RPMI7951 (cell line): ENCODE results near the gene CD93. TPM values are rescaled to one million over a fixed set of nuclear protein-coding genes. Genes with fewer than 3 reads are reported as not detected.

ENCODE experiments used
- DNase-seq: peaks from one replicate; pipeline ENCODE4 v3.0.0-alpha.2; 2012; ENCODE audit warnings: low read depth
- total RNA-seq: library from RNA; depleted of rRNA; stranded (reverse); fragments of >200 nt; shearing (Covaris generic); gene quantifications from 2 replicates; pipeline ENCODE4 v1.2.3, GENCODE V29; 2014

The CD93 gene
- total RNA-seq, 1 experiment from 2014 or later: under 0.01 TPM

GRCh38 chr20:23120936-23121750 lies 35.0 kb upstream of the CD93 start:
- DNase-seq: no peak

GRCh38 chr20:23120261-23120660 lies 34.1 kb upstream of the CD93 start:
- DNase-seq: no peak

GRCh38 chr20:23119456-23120216 lies 33.5 kb upstream of the CD93 start:
- no peak for DNase-seq

GRCh38 chr20:23118766-23119165 lies 32.6 kb upstream of the CD93 start:
- peak; percentile 25 for DNase-seq

GRCh38 chr20:23118144-23118543 lies 32.0 kb upstream of the CD93 start:
- no peak for DNase-seq

- DNase-seq: no peak
Observed at GRCh38 chr20:23117738-23118137, 31.6 kb upstream of the CD93 start.

GRCh38 chr20:23116311-23117089 lies 30.4 kb upstream of the CD93 start:
- DNase-seq: peak; percentile 87

GRCh38 chr20:23115822-23116221 lies 29.7 kb upstream of the CD93 start:
- peak; percentile 18 for DNase-seq

GRCh38 chr20:23114448-23115082 lies 28.4 kb upstream of the CD93 start:
- DNase-seq: no peak

GRCh38 chr20:23114018-23114417 lies 27.9 kb upstream of the CD93 start:
- DNase-seq: no peak

GRCh38 chr20:23112595-23112994 lies 26.5 kb upstream of the CD93 start:
- DNase-seq: no peak

GRCh38 chr20:23111944-23112342 lies 25.8 kb upstream of the CD93 start:
- DNase-seq: no peak

- DNase-seq: no peak
Observed at GRCh38 chr20:23111307-23111943, 25.3 kb upstream of the CD93 start.

GRCh38 chr20:23108871-23109270 lies 22.7 kb upstream of the CD93 start:
- DNase-seq: no peak

GRCh38 chr20:23107466-23107865 lies 21.3 kb upstream of the CD93 start:
- DNase-seq: no peak

- DNase-seq: peak; percentile 15
Observed at GRCh38 chr20:23106271-23106851, 20.2 kb upstream of the CD93 start.

GRCh38 chr20:23105193-23105592 lies 19.1 kb upstream of the CD93 start:
- no peak for DNase-seq

- DNase-seq: no peak
Observed at GRCh38 chr20:23103284-23104018, 17.3 kb upstream of the CD93 start.

- DNase-seq: no peak
Observed at GRCh38 chr20:23101696-23102406, 15.7 kb upstream of the CD93 start.

GRCh38 chr20:23100720-23101107 lies 14.6 kb upstream of the CD93 start:
- no peak for DNase-seq
